ENCODE data around the gene SCAPER. TPM values are rescaled to one million over a fixed set of nuclear protein-coding genes. Genes with fewer than 3 reads are reported as not detected.

Gene SCAPER
- total and polyA plus RNA-seq, 2 of the 4 experiments (the other 2 are of a cell fraction), result 2.9 to 9.7 TPM

GRCh38 chr15:76577879-76578512, 327.1 kb downstream of the SCAPER start:
- DNase-seq (no peak), ATAC-seq (ENCODE audit: low read depth) (no peak)
- BruUV-seq (replicated peaks), result no TSS peak
- Histone ChIP-seq H3K9me1 (ENCODE audit: insufficient read depth, low read length) (0 out of 2 replicates have a peak, but pooled peaks cover 9% of the 10 kb centered on the region), H3K79me1 (ENCODE audit: low read depth in 1 of 2, low read length in 2 of 2) (no peaks in the 10 kb centered on the region), H2AK5ac (ENCODE audit: low read depth, low read length) (no peak overlapping the region; the same call in 1 of the 2 replicates), H2BK120ac (ENCODE audit: low read depth, low read length) (no peak overlapping the region), H2BK15ac (ENCODE audit: low read depth, low read length) (no peak overlapping the region), H3K14ac (replicated peaks; ENCODE audit: low read depth, low read length) (0 out of 2 replicates have a peak overlapping the region, but pooled peaks have one; percentile 20), H3K27ac (ENCODE audit: insufficient read depth, low read length) (no peak overlapping the region), H4K5ac (ENCODE audit: low read depth, low read length) (no peak overlapping the region), H4K20me1 (ENCODE audit: insufficient read depth, low read length) (no peaks in the 10 kb centered on the region), H2BK5ac (ENCODE audit: low read depth, low read length, poor library complexity, severe bottlenecking) (no peak overlapping the region), H3K9me3 (ENCODE audit: control insufficient read depth, insufficient read depth, low read length) (no peaks in the 10 kb centered on the region), H3K23ac (ENCODE audit: low read depth, low read length) (no peak overlapping the region), H3K56ac (ENCODE audit: extremely low read depth, insufficient read depth, low read length) (no peak overlapping the region), H3K9ac (ENCODE audit: low read depth, low read length) (no peak overlapping the region), H3K36me3 (ENCODE audit: control insufficient read depth, insufficient read depth, low read length) (no peaks in the 10 kb centered on the region), H3K27me3 (ENCODE audit: control insufficient read depth, insufficient read depth, low read length) (no peaks in the 10 kb centered on the region), H2AK9ac (replicated peaks; ENCODE audit: low read depth, low read length, poor library complexity) (peak overlapping the region; percentile 42), H2AFZ (replicated peaks; ENCODE audit: low read length, poor library complexity) (peak overlapping the region; percentile 41), H4K8ac (ENCODE audit: low read depth in 2 of 2, low read length in 2 of 2) (no peak overlapping the region), H3K4me3 (ENCODE audit: insufficient read depth, low read depth, low read length) (no peak overlapping the region), H3K4me1 (ENCODE audit: control insufficient read depth, insufficient read depth, low read length) (peaks cover 7% of the 10 kb centered on the region), H3K18ac (ENCODE audit: low read depth, low read length) (no peak overlapping the region), H3K4me2 (ENCODE audit: low read depth, low read length) (no peak overlapping the region), H4K91ac (ENCODE audit: insufficient read depth, low read depth, low read length) (no peak overlapping the region), H2BK20ac (ENCODE audit: low read depth, low read length) (no peak overlapping the region), H3K4ac (ENCODE audit: low read depth, low read length) (no peak overlapping the region)
- TF ChIP-seq ELK1 (IDR thresholded peaks at IDR 0.05; ENCODE audit: borderline replicate concordance, low read depth, low read length), result no peak
- TF ChIP-seq MAZ (IDR thresholded peaks at IDR 0.05; ENCODE audit: borderline replicate concordance, low read depth, low read length), result no peak
- no peak for TF ChIP-seq NFE2L2 (IDR thresholded peaks at IDR 0.05; ENCODE audit: low read depth, low read length)
- TF ChIP-seq SMC3 (IDR thresholded peaks at IDR 0.05; ENCODE audit: low read depth, low read length), result no peak
- no peak for TF ChIP-seq MXI1 (IDR thresholded peaks at IDR 0.05; ENCODE audit: borderline replicate concordance, low read depth, low read length)
- TF ChIP-seq RAD21 (IDR thresholded peaks at IDR 0.05; ENCODE audit: low read length), result no peak
- no peak for TF ChIP-seq CTCF (conservative IDR thresholded peaks at IDR 0.05; ENCODE audit: low read depth, low read length)
- no peak for TF ChIP-seq CEBPB (IDR thresholded peaks at IDR 0.05; ENCODE audit: low read depth, low read length)
- intact Hi-C loops (cut with micrococcal nuclease) (loop anchor here (10.0 kb wide), 1 partner anchor 233 kb away; no protein-coding TSS in a partner anchor), in situ Hi-C loops (cut with MboI; ENCODE audit: low sequenced_read_pairs) (no loop called here), dilution Hi-C loops (cut with HindIII; ENCODE audit: low sequenced_read_pairs, unreplicated experiment) (no loop called here)
- whole genome bisulfite sequencing, 2 experiments (ENCODE audit: extremely low coverage in 2 of 2, insufficient read length in 1 of 2), result 100% methylated on average over 1 of the region's 5 CpGs; no CpG with 5 or more reads in 1 of the 2 experiments
- ChIA-PET CTCF (interaction anchor here (1.4 kb wide), 1 partner anchor 8 kb away, joined by 5 read pairs; no protein-coding TSS in a partner anchor), POLR2A (ENCODE audit: unreplicated experiment) (no interaction called here)
